ENCODE measurements around the gene CNTNAP4.

CNTNAP4 gene

DNA sequence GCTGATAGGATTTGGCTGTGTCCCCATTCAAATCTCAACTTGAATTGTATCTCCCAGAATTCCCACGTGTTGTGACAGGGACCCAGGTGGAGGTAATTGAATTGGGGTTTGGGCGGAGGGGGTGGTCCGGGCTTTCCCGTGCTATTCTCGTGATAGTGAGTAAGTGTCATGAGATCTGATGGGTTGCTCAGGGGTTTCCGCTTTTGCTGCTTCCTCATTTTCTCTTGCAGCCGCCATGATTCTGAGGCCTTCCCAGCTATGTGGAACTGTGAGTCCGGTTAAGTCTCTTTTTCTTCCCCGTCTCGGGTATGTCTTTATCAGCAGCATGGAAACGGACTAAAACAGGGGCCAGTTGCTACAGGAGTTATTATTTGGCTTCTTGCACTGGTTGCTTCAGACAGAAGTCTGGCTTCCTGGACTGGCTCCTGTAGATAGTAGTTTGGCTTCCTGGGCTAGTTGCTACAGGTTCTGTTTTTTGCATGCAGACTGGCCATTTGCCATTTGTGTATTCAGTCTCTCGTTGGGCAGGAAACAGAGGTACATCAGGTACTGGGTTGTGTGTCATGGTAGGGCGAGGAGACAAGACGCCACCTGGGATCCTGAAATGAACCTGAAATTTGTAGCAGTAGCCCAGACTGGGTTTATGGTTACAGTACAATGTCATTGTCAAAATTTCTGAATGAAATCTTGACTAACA, 32.6 kb downstream of the CNTNAP4 start:
- no peak for DNase-seq

DNA sequence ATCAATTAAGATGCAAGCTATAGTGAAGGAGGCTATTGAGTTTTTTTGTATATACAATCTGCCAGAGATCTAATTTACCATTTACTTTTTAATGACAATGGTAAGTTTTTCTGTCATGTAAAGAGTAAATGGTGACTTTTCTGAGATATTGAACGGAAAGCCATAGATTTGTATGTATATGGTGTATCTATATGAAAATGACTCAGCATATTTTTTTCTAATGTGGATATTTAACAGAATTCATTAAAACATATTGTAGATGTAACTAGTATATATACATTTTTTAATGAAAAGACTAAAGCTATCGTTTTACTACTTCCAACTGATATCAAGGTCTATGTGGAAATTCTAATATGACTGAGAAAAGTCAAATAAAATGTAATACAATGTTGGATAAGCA, 34.1 kb downstream of the CNTNAP4 start:
- no peak for DNase-seq

DNA sequence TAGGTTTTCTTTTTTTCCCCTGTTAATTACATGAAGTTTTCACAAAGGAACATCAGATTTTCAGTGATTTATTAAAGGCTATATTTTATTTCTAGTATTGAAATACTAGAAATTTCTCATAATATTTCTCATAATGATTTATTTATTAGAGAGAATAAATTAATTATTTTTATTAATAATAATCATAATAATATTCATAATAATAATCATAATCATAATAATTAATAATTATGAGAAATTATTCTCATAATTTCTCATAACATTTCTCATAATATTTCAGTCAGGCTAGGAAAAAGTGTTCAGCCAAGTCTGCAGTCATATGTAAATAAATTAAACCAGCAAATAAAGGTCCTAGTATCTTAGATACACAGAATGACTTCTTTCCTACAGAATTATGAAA, 41.4 kb downstream of the CNTNAP4 start:
- DNase-seq: no peak

DNA sequence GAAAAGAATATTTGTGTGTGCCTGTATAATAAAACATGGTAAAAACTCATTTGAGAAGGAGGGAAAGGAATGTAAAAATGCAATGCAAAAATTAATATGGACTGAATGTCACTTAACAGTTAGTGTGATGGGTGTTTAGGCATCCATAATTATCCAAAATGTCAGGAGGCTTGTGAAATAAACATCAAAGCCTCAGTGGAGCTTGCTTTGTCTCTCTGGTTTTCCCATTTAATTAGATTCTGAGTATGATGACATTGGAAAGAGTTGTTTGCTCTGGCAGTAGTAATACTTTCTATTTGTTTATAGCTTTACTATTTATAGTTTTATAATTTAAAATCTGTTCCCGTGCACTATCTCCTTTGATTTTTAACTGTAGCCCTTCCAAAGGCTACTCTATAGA, 51.9 kb downstream of the CNTNAP4 start:
- DNase-seq: no peak

DNA sequence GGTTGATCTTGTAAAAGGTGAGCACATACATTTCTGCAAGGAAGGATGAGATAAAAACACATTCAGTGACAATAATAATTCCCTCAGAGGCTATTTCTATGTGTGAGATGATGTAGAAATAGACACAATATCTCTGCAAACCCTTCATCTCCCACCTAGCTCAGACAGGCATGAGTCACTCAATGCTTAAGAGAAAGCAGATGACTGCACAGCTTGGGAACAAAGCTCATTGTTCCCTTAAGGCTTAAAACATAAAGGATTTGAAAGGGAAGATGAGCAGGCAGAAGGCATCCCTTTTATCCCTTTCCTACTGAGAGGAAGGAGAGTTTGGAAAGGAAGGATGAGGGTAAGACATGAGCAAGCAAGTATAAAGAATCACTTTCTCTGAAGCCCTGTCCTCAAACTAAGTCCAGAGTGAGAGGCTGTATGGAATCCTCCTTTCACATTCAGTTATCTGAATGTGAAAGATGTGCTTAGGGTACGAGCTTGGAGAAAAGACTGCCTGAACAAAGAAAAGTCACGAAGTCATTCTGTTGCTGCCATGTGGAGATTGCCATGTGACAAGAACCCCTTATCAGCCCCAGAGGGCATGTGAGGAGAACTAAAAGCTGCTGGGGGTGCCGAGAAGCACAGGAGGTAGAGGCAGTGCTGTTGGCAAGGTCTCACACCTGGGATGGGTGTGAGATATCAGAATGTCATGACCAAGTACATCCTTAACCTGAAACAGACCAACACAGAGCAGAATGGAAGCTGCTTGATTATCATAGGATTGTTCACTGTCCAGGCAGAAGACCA, 58.2 kb downstream of the CNTNAP4 start:
- no peak for DNase-seq

DNA sequence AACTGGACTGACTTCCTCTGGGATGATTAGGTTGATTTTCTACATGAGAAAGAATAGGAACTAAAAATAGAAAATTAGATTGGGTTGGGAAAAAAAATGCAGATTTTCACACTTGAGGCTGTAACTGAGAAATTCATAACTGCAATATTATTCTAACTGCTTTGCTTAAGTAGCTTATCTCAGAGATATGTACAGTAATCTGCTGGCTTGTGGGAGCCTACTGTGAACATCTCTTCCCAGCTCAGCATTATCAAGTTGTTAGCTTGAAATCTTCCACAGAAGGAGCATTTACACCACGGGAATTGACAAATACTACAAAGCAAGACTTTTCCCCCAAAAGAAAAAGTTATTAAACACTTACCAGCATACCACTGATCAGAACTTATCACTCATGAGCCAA, 58.9 kb downstream of the CNTNAP4 start:
- DNase-seq: no peak

DNA sequence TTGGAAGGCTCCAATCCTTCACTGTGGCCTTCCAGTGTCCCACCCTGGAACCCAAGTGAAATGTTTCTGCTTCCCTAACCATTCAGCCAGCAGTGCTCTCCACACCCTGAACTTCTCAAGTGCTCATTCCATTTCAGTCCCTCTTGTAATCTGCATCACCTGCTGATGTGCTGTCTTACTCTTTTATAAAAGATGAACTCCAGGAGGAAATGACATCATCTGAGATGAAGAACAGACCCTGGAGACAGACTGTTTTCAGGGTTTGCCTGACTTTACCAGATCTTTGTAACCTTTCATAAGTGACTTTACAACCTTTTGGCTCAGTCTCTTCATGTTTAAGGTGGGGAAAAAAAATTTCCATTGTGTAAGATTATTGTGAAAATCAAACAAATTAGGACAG, 61.3 kb downstream of the CNTNAP4 start:
- DNase-seq: no peak

DNA sequence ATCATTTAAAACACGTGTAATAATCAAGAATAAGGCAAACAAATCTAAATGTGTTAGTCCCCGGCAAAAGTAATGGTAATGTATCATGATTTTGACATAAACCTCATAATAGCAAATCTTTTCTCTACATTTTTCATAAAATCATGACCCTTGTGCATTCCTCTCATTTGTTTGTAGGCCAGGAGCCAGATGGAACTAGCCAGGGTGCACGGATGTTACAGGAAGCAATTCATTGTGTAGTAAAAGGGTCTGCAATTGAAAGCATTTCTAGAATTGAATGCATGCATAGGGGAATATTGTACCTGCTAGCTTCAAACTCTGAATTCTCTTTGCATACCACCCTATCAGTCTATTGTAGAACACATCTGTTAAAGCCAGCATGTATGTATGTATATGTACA, 66.6 kb downstream of the CNTNAP4 start:
- DNase-seq: no peak

DNA sequence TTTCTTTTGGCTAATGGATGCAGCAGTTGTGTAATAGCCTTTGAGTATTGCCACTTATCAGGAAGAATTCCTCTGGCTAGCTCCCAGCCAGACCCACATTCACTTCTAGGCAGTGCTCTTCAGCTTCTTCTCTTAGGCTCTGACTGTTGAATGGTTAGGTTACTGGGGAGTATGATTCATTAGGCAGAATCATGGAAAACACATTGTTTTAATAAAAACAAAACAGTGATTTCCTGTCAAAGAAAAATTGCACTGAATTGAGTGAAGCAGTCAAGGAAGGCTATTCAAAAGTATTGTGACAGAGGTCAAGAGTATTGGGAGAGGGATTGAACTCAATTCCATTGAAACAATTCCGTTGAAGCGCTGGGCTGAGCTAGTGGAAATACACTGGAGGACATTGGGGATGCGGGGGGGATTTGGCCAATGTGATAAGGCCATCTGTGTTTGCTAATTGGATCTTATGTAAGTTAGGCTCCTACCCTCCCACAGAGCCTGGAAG, 68.0 kb downstream of the CNTNAP4 start:
- DNase-seq: no peak

DNA sequence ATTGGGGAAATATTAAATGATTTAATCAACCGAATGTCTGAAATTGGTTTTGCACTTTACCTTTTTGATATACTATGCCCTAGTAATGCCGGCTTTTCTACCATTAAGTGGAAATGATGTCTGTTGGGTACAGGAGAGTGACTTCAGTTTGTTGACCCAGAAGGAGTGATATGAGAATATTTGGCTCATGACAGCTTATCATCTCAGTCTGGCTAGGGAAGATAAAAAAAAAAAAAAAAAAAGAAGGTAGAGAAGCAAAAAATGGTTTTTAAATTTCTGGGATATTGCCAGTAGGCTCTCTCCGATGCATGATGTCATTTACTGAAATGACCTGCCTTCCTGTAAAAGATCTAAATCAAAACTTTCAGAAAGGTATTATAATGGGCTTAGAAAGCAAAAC, 69.0 kb downstream of the CNTNAP4 start:
- no peak for DNase-seq

DNA sequence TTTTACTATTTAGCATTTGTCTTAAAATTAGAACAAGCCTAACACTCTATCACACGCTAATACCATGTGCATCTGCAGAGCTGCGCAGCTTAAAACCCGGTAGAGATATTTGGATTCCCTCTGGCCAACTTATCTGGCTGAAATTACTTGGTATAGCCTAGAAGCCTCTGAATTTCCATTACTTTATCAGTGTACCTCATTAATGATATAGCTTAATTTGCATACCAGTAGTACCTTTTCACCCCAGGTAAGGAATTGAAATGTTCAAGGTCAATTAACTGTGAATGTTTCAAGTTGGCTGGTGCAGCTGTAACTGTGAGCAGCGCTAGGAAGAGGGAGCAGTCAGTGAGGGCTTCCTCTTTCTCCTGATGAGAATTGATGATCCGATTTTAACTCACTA, 74.2 kb downstream of the CNTNAP4 start:
- DNase-seq: no peak

DNA sequence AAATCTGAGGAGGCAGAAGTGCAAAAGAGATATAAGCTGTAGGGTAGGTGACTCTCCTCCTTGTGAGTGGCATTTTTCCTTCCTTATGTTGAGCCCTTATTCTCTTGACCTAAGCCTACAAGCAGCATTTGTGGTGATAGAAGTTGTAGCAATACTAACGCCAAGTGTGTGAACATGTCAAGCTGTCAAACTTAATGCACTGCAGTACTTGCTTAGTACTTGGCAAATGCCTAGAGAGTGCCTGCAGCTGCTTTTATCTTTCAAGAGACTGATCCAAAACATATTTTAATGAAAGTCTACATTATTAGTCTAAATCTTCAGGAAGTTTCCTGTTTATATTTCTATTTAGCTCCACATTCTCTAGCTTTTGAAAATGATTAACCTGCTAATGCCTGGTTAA, 83.2 kb downstream of the CNTNAP4 start:
- no peak for DNase-seq

DNA sequence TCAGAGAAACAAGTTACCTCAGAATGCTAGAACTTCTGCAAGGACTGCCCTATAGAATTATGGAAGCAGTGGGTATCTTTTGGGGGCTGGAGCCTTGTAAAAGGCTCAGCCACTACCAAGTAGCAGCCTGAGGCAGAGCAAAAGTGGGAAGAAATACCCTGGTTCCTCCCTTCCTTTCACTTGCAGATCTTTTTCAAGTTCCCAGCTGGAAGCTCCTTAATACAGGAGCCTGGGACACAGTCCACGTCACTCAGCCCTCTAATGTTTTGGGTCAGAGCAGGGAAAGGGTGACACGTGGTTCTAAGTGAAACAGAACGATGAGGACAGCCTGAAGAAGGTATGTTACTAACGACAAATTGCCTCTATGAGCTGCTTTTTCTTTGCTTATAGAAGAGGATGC, 93.1 kb downstream of the CNTNAP4 start:
- no peak for DNase-seq

DNA sequence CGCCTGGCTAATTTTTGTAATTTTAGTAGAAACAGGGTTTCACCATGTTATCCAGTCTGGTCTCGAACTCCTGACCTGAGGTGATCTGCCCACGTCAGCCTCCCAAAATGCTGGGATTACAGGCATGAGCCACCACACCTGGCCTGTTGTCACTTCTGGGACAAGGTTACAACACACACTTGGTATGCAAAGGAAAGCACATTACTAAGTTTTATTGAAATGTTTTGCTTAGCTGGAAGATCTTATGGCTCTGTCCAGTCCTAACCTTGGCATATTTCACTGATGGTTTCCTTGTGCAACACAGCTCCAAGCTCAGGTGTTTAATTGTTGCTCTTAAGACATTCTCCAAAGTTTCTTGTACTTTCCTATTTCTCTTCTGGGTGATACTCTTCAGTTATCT, 94.2 kb downstream of the CNTNAP4 start:
- no peak for DNase-seq

DNA sequence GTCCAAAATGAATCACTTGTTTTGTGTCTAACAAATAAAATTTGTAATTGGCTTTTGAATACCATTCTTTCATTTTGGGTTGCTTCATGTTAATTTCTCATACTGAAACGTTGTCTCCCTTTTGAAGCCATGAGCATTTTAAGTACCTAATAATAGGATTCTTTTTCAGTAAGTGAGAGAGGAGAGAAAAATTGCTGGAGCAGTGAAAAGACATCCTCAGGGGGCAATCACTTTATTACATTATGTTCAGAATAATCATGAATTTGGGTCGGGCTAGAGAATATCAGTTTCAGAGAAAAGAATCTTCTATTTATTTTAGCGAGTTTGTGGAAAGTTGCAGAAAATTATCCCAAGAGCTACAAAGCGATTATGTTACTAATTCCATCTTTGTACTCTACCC, 96.8 kb downstream of the CNTNAP4 start:
- DNase-seq: no peak

DNA sequence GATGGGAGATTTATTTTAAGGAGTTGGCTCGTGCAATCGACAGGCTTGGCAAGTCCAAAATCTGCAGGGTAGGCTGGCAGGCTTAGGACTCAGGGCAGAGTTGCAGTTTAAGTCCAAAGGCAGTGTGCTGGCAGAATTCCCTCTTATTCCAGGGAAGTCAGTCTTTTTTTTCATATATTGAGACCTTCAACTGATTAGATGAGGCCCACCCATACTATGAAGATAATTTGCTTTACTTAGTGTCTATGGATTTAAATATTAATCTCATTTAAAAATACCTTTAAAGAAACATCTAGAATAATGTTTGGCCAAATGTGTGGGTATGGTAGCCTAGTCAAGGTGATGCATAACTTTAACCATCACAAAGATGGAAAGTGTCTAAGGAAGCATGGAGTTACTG, 99.8 kb downstream of the CNTNAP4 start:
- DNase-seq: no peak

DNA sequence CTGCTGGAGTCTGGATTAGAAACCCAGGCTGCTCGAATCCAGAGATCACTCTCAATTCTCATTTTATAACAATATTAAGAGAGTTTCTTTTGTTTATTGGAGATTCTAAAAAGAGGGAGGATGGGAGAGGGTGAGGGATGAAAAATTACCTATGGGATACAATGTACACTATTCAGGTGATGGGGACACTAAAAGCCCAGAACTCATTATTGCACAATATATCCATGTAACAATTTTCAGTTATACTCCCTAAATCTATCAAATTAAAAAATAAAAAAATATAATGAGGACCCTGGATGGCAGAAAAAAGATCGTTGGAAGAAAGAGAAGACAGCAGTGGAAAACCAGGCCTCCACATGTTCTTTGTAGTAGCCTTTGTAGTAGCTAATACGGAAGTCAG, 100.8 kb downstream of the CNTNAP4 start:
- DNase-seq: no peak

DNA sequence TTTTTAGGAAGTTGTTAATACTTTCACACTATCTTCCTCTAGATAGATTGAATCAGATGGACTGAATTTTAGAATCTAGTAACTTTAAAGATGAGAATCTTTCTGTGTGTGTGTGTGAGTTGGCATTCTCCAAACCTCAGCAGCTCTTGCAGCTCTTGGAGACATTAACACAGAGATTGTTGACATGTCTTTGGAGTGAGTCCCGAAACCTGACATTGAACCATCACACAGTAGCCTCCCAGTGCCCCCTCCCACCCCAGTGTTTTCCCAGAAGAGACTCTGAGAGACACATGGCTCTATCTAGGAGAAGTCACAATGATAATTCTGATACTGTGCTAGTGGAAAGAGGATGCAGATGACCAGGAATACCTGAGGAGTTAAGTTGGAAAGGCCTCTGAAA, 103.9 kb downstream of the CNTNAP4 start:
- DNase-seq: no peak

DNA sequence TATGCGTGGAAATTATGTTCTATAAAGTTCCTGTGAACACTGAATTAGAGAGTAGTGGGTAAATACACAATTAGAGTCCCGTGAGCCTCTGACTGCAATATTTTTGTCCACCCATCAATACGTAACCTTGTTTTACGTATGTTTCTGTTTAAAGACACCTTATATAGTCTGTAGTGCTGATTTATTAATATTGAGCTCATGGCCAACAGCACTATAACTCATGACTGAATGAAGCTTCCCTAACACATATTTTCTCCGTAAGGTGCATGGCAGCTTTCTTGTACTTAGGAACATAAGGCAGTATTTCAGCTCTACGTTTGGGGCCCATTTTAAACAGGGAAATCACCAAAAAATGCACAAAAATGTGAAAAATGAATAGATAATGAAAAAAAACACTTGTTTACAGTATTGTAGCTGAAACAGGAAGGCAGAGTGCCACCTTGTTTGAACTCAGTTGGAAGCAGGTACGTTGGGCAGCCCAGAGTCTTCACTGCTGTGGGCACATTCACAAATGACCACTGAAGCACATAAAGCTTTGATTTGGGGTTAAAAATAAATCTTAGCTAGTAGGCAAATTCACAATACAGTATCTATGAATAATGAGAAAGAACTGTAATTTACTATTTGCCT, 108.5 kb downstream of the CNTNAP4 start:
- DNase-seq: no peak

DNA sequence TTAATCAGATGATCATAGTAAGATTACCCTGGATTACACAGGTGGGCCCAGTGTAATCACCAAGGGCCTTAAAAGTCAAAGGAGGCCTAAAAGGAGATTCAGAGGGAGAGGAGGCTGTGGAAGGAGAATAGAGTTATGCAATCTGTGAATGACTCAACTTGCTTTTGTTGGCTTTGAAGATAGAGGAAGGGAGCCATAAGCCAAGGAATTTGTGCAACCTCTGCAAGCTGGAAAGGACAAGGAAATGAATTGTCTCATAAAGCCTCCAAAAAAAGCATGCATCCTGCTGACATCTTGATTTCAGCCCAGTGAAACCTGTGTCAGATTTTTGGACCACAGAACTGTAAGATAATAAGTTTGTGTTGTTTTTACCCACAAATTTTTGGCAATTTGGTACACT, 109.6 kb downstream of the CNTNAP4 start:
- DNase-seq: no peak

DNA sequence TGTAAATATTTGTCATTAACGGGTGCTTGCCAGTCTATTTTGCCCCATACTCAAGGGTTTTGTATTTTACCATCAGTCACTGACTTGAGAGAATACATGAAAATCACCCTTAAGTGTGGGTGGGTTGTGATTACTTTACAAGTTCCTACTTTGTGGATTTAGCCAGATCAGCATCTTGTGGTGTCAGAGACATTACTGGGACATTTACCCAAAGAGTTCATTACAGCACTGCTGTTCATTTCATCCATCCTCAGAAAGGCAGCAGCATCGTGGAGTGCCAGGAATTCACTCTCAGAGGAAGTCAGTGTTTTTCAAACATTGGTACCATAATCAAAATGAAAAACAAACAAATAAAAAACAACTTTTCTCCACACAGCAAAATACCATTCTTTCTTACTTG, 110.8 kb downstream of the CNTNAP4 start:
- DNase-seq: no peak

DNA sequence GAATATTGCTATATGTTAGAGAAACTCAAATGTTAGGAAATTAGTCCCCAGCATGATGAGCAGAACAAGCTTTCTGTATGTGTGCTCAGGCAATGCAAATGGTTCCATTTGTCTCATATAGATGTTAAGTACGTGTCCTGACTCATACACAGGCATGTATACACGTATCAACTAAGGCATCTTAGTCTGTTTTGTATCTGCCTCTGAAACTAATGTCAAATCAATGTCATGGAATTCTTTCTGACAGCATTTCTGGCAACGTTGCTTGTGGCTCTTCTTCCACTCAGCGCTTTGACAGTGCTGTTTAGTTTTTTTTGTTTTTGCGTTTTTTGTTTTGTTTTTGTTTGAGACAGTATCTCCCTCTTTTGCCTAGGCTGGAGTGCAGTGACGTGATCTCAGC, 111.9 kb downstream of the CNTNAP4 start:
- no peak for DNase-seq

DNA sequence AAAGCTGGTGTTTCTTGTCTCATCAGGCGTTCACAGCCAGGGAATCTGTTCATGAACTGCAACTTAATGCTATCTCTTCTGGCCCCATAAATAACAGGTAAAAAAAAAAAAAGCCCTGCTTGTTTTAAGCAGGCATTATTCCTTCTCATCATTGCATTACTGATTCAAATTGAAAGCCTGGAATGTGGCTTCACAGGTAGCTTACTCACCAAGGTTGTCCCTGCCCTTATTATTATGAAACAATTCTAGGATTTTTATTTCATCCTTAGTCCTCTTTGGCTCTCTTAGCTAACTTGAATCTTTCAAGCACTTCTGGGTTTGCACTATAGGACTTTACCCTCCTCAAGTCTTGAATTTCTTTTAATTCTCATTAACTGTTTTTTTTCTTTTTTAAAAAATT, 113.3 kb downstream of the CNTNAP4 start:
- no peak for DNase-seq

DNA sequence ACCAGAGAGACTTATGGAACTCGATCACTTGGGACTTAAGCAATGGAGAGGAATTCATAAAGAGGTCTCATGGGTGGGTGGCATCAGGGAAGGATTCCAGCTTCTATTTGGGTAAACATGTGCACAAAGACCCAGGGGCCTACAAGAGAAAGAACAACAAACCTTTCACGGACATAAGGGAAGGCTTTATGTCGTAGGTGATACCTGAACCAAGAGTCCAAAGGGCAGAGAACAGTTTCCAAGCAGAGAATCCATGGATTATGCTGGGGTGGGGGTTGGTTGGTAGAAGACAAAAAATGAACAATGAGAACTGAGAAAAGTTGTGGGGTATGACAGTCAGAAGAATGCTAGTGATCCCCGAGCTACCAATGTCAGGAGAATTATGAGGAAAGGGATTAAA, 119.8 kb downstream of the CNTNAP4 start:
- no peak for DNase-seq
